ENCODE results near the gene PRMT6.
"Not testable (repeated sequence)": the region's sequence is repeated elsewhere in the genome, so short reads cannot be mapped to it uniquely, and the experiment has no call there.

- not testable (repeated sequence) for TF ChIP-seq CTCF (IDR thresholded peaks at IDR 0.05; ENCODE audit: insufficient read depth, low read length); POLR2AphosphoS5 (IDR thresholded peaks at IDR 0.05; ENCODE audit: low read depth); GABPA (IDR thresholded peaks at IDR 0.05; ENCODE audit: low read depth); SPI1 (IDR thresholded peaks at IDR 0.05; ENCODE audit: borderline replicate concordance, low read depth)
Observed at GRCh38 chr1:107093395-107093794, 36.9 kb downstream of the PRMT6 start.

All from HL-60 (cell line).